H9 (cell line): ENCODE measurements around the gene ASTL. TPM values are rescaled to one million over a fixed set of nuclear protein-coding genes. Genes with fewer than 3 reads are reported as not detected.

Experiments used
- DNase-seq: peaks from one replicate; pipeline ENCODE4 v3.0.0-alpha.2; 2017
- H2AFZ ChIP-seq: one replicate; pipeline ENCODE4 v1.6.1; 2013; ENCODE audit warnings: mild to moderate bottlenecking, low read length, control low read depth, moderate library complexity
- H2AK5ac ChIP-seq: 2 replicates; pipeline ENCODE4 v1.6.1; 2013; ENCODE audit warnings: low read length, control low read depth, mixed read lengths; ENCODE audit not compliant: insufficient read length
- H2BK120ac ChIP-seq: one replicate; pipeline ENCODE4 v1.6.1; 2013; ENCODE audit warnings: low read depth, mild to moderate bottlenecking, low read length, control low read depth, inconsistent platforms; ENCODE audit not compliant: poor library complexity, severe bottlenecking
- H2BK12ac ChIP-seq: 2 replicates; pipeline ENCODE4 v1.6.1; 2013; ENCODE audit warnings: low read length, control low read depth, mixed read lengths, low read depth; ENCODE audit not compliant: insufficient read length
- H2BK15ac ChIP-seq: 2 replicates; pipeline ENCODE4 v1.6.1; 2013; ENCODE audit warnings: low read depth, low read length, control low read depth
- H2BK20ac ChIP-seq: one replicate; pipeline ENCODE4 v1.6.1; 2013; ENCODE audit warnings: low read depth, mild to moderate bottlenecking, low read length, control low read depth, inconsistent platforms; ENCODE audit not compliant: poor library complexity, severe bottlenecking
- H2BK5ac ChIP-seq: 2 replicates; pipeline ENCODE4 v1.6.1; 2013; ENCODE audit warnings: low read length, control low read depth, mixed read lengths; ENCODE audit not compliant: insufficient read length
- H3K14ac ChIP-seq: 2 replicates; pipeline ENCODE4 v1.6.1; 2013; ENCODE audit warnings: low read length, control low read depth; ENCODE audit not compliant: insufficient read depth
- H3K18ac ChIP-seq: 2 replicates; pipeline ENCODE4 v1.6.1; 2013; ENCODE audit warnings: low read depth, mild to moderate bottlenecking, mixed read lengths, low read length, control low read depth; ENCODE audit not compliant: insufficient read length
- H3K23ac ChIP-seq: 2 replicates; pipeline ENCODE4 v1.6.1; 2013; ENCODE audit warnings: low read length, control low read depth, mixed read lengths, low read depth; ENCODE audit not compliant: insufficient read length
- H3K23me2 ChIP-seq: 2 replicates; pipeline ENCODE4 v1.6.1; 2013; ENCODE audit warnings: low read depth, mild to moderate bottlenecking, mixed read lengths, low read length, control low read depth; ENCODE audit not compliant: insufficient read length, poor library complexity, severe bottlenecking
- H3K27ac ChIP-seq: 2 replicates; pipeline ENCODE4 v1.5.1; 2013; ENCODE audit warnings: low read length, control low read depth, mixed read lengths, low read depth; ENCODE audit not compliant: insufficient read length
- H3K27me3 ChIP-seq: 2 replicates; pipeline ENCODE4 v1.6.1; 2013; ENCODE audit warnings: low read length, control low read depth, inconsistent platforms; ENCODE audit not compliant: insufficient read depth
- H3K4ac ChIP-seq: 2 replicates; pipeline ENCODE4 v1.6.1; 2013; ENCODE audit warnings: low read depth, mild to moderate bottlenecking, control low read depth, inconsistent platforms, low read length, moderate library complexity
- H3K4me1 ChIP-seq: 2 replicates; pipeline ENCODE4 v1.6.1; 2013; ENCODE audit warnings: low read length, control low read depth, inconsistent platforms; ENCODE audit not compliant: insufficient read depth
- H3K4me2 ChIP-seq: 2 replicates; pipeline ENCODE4 v1.6.1; 2013; ENCODE audit warnings: low read length, control low read depth, mixed read lengths; ENCODE audit not compliant: insufficient read length, insufficient read depth
- H3K56ac ChIP-seq: 2 replicates; pipeline ENCODE4 v1.6.1; 2013; ENCODE audit warnings: low read depth, mild to moderate bottlenecking, mixed read lengths, low read length, control low read depth; ENCODE audit not compliant: insufficient read length
- H3K79me1 ChIP-seq: 2 replicates; pipeline ENCODE4 v1.6.1; 2013; ENCODE audit warnings: low read depth, mild to moderate bottlenecking, moderate library complexity, low read length, control low read depth, inconsistent platforms; ENCODE audit not compliant: insufficient read depth, poor library complexity, severe bottlenecking
- H3K79me2 ChIP-seq: 2 replicates; pipeline ENCODE4 v1.6.1; 2013; ENCODE audit warnings: low read length, control low read depth, inconsistent platforms; ENCODE audit not compliant: insufficient read depth
- H3K9ac ChIP-seq: 2 replicates; pipeline ENCODE4 v1.6.1; 2013; ENCODE audit warnings: low read length, control low read depth, mixed read lengths; ENCODE audit not compliant: insufficient read length; ENCODE audit errors: extremely low read depth
- H3K9me3 ChIP-seq: one replicate; pipeline ENCODE4 v1.6.1; 2013; ENCODE audit warnings: low read depth, low read length, inconsistent platforms; ENCODE audit not compliant: control insufficient read depth
- H3T11ph ChIP-seq: one replicate; pipeline ENCODE4 v1.6.1; 2013; ENCODE audit warnings: mild to moderate bottlenecking, low read length, control low read depth, inconsistent platforms
- H4K20me1 ChIP-seq: one replicate; pipeline ENCODE4 v1.6.1; 2013; ENCODE audit not compliant: control insufficient read depth, insufficient read length, insufficient read depth
- H4K5ac ChIP-seq: 2 replicates; pipeline ENCODE4 v1.6.1; 2013; ENCODE audit warnings: low read depth, mild to moderate bottlenecking, mixed read lengths, low read length, control low read depth; ENCODE audit not compliant: insufficient read length
- H4K8ac ChIP-seq: replicated peaks from 2 replicates; pipeline ENCODE4 v1.6.1; 2013; ENCODE audit warnings: low read length, control low read depth, mixed read lengths, low read depth; ENCODE audit not compliant: insufficient read length
- H4K91ac ChIP-seq: 2 replicates; pipeline ENCODE4 v1.6.1; 2013; ENCODE audit warnings: low read depth, mild to moderate bottlenecking, moderate library complexity, mixed read lengths, low read length, control low read depth; ENCODE audit not compliant: insufficient read length
- H3K27ac Mint-ChIP-seq, 3 experiments: 2 replicates in 2 of 3; 3 replicates in 1 of 3; pipeline ENCODE4 v1.8.0; 2020 to 2021; ENCODE audit warnings: mixed read lengths in 3 of 3, mild to moderate bottlenecking in 1 of 3, moderate library complexity in 1 of 3
- H3K27me3 Mint-ChIP-seq: 2 replicates; pipeline ENCODE4 v1.8.0; 2021; ENCODE audit warnings: low read depth, mild to moderate bottlenecking, moderate library complexity, mixed read lengths
- H3K36me3 Mint-ChIP-seq, 3 experiments: 2 replicates in 2 of 3; 3 replicates in 1 of 3; pipeline ENCODE4 v1.8.0; 2020 to 2021; ENCODE audit warnings: low read depth in 3 of 3, mixed read lengths in 3 of 3; ENCODE audit not compliant: insufficient read depth in 1 of 3
- H3K4me1 Mint-ChIP-seq, 2 experiments: 2 replicates each; pipeline ENCODE4 v1.8.0; 2020; ENCODE audit warnings: mixed read lengths in 2 of 2
- H3K4me3 Mint-ChIP-seq, 2 experiments: 2 replicates in 1 of 2; 3 replicates in 1 of 2; pipeline ENCODE4 v1.8.0; 2020 to 2021; ENCODE audit warnings: mild to moderate bottlenecking in 2 of 2, mixed read lengths in 2 of 2, moderate library complexity in 1 of 2
- H3K9me3 Mint-ChIP-seq, 2 experiments: 2 replicates in 1 of 2; 3 replicates in 1 of 2; pipeline ENCODE4 v1.8.0; 2020; ENCODE audit warnings: mild to moderate bottlenecking in 2 of 2, mixed read lengths in 2 of 2, moderate library complexity in 1 of 2
- whole genome bisulfite sequencing: extraction: QIAGEN DNeasy Blood & Tissue Kit; methylation state at CpG from one replicate; pipeline ENCODE4 v1.1.7; 2013; ENCODE audit warnings: missing lambda C conversion rate, low lambda C conversion rate, mixed read lengths; ENCODE audit not compliant: insufficient read length; ENCODE audit errors: extremely low coverage; 5-methylcytosine and 5-hydroxymethylcytosine counted together
- total RNA-seq: library from RNA; stranded (reverse); gene quantifications from 2 replicates; pipeline ENCODE4 v1.2.1, GENCODE V29; 2021
- TF ChIP-seq, protein P1 (sequence below): fragments of 200-600 bp; sonication (generic); conservative IDR thresholded peaks from 3 replicates; pipeline ENCODE4 v1.8.0; 2021; ENCODE audit warnings: antibody characterized with exemption, mild to moderate bottlenecking

Gene ASTL
- total RNA-seq, 1 experiment from 2014 or later, result 0.81 TPM

- H2AFZ ChIP-seq, result no peak overlapping the region
- H2AK5ac ChIP-seq, result no peak overlapping the region
- TF ChIP-seq, protein P1, sequence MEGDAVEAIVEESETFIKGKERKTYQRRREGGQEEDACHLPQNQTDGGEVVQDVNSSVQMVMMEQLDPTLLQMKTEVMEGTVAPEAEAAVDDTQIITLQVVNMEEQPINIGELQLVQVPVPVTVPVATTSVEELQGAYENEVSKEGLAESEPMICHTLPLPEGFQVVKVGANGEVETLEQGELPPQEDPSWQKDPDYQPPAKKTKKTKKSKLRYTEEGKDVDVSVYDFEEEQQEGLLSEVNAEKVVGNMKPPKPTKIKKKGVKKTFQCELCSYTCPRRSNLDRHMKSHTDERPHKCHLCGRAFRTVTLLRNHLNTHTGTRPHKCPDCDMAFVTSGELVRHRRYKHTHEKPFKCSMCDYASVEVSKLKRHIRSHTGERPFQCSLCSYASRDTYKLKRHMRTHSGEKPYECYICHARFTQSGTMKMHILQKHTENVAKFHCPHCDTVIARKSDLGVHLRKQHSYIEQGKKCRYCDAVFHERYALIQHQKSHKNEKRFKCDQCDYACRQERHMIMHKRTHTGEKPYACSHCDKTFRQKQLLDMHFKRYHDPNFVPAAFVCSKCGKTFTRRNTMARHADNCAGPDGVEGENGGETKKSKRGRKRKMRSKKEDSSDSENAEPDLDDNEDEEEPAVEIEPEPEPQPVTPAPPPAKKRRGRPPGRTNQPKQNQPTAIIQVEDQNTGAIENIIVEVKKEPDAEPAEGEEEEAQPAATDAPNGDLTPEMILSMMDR, result peak; percentile 64
- Mint-ChIP-seq H3K27me3 (peaks cover 36% of the 10 kb centered on the region), H3K27ac (no peak overlapping the region), H3K4me3 (no peak overlapping the region), H3K9me3 (peaks cover 2 to 4% of the 10 kb centered on the region in 2 experiments; a peak in 2 of 5 replicates), H3K4me1 (peaks cover 27 to 44% of the 10 kb centered on the region in 2 experiments), H3K36me3 (peaks cover 0 to 8% (median 8%) of the 10 kb centered on the region in 3 experiments; a peak in 4 of 7 replicates)
- no peak overlapping the region for H3K14ac ChIP-seq
- H3T11ph ChIP-seq, result no peak overlapping the region
- no peak overlapping the region for H2BK5ac ChIP-seq
- no peak overlapping the region for H4K91ac ChIP-seq
- H3K23ac ChIP-seq, result no peak overlapping the region
- H4K20me1 ChIP-seq, result no peaks in the 10 kb centered on the region
- H3K56ac ChIP-seq, result no peak overlapping the region
- no peak overlapping the region for H2BK120ac ChIP-seq
- peaks cover 6% of the 10 kb centered on the region; the same call in 1 of the 2 replicates for H3K4me1 ChIP-seq
- H3K18ac ChIP-seq, result no peak overlapping the region
- H3K9ac ChIP-seq, result no peak overlapping the region
- H3K27ac ChIP-seq, result no peak overlapping the region
- no peak overlapping the region for H3K4ac ChIP-seq
- H2BK12ac ChIP-seq, result no peak overlapping the region
- no peak overlapping the region for H3K4me2 ChIP-seq
- H3K79me2 ChIP-seq, result no peaks in the 10 kb centered on the region
- no CpG with 5 or more reads among the region's 7 CpGs for WGBS
- peaks cover 9% of the 10 kb centered on the region for H3K23me2 ChIP-seq
- no peak for DNase-seq
- no peaks in the 10 kb centered on the region for H3K9me3 ChIP-seq
- H2BK15ac ChIP-seq, result no peak overlapping the region
- no peaks in the 10 kb centered on the region for H3K79me1 ChIP-seq
- no peaks in the 10 kb centered on the region; the same call in 1 of the 2 replicates for H3K27me3 ChIP-seq
- H4K8ac ChIP-seq, result no peak overlapping the region
- no peak overlapping the region for H2BK20ac ChIP-seq
- H4K5ac ChIP-seq, result no peak overlapping the region
These were observed 25.0 kb downstream of the ASTL start for GRCh38 chr2:96113367-96113677.
